ENCODE measurements around the gene FOXD3. TPM values are rescaled to one million over a fixed set of nuclear protein-coding genes. Genes with fewer than 3 reads are reported as not detected.

Gene FOXD3
- total RNA-seq, 6 donors from 2014 or later = 0.09 TPM; not detected in 5

- Histone ChIP-seq H3K4me1 (peaks cover 23 to 33% (median 28%) of the 10 kb centered on the region in 4 donors), H3K9me3 (no peaks in the 10 kb centered on the region), H3K27me3 (peaks cover 2 to 87% (median 45%) of the 10 kb centered on the region in 4 donors), H3K4me3 (no peak overlapping the region), H3K36me3 (no peaks in the 10 kb centered on the region), H3K27ac (no peak overlapping the region)
- TF ChIP-seq POLR2AphosphoS5 (IDR thresholded peaks at IDR 0.05) (no peak), CTCF (IDR thresholded peaks at IDR 0.05) (peak; percentile 54 to 75 (median 64))
- 9 to 14% methylated on average over 18 to 25 of the region's 25 CpGs for WGBS, 2 donors
- DNase-seq (peak; percentile 51 to 60), ATAC-seq (ENCODE audit: low FRiP score in 2 of 2) (peak; percentile 72 to 84)
Measured at GRCh38 chr1:63327417-63328054, 5.2 kb downstream of the FOXD3 start.

- no peaks in the 10 kb centered on the region for H3K36me3 ChIP-seq
- peaks cover 17 to 27% (median 22%) of the 10 kb centered on the region in 4 donors for H3K4me1 ChIP-seq
- H3K27ac ChIP-seq = no peak overlapping the region
- ATAC-seq (ENCODE audit: low FRiP score in 2 of 2) = no peak
- H3K4me3 ChIP-seq = no peak overlapping the region
- TF ChIP-seq POLR2A (IDR thresholded peaks at IDR 0.05) = no peak
- TF ChIP-seq CTCF (IDR thresholded peaks at IDR 0.05) = no peak
- TF ChIP-seq POLR2AphosphoS5 (IDR thresholded peaks at IDR 0.05) = no peak
- no peak for TF ChIP-seq EP300 (IDR thresholded peaks at IDR 0.05)
- WGBS, 2 donors = 40 to 52% methylated on average over 8 of the region's 8 CpGs
- H3K27me3 ChIP-seq = peaks cover 2 to 81% (median 39%) of the 10 kb centered on the region in 4 donors
- no peaks in the 10 kb centered on the region for H3K9me3 ChIP-seq
- no peak for DNase-seq
Measured at GRCh38 chr1:63328122-63328521, 5.8 kb downstream of the FOXD3 start.

GRCh38 chr1:63328781-63329180 is 6.4 kb downstream of the FOXD3 start:
- H3K27me3 ChIP-seq = peaks cover 2 to 74% (median 35%) of the 10 kb centered on the region in 4 donors
- no peak overlapping the region for H3K27ac ChIP-seq
- H3K36me3 ChIP-seq = no peaks in the 10 kb centered on the region
- H3K9me3 ChIP-seq = no peaks in the 10 kb centered on the region
- DNase-seq = no peak
- peaks cover 10 to 22% (median 19%) of the 10 kb centered on the region in 4 donors for H3K4me1 ChIP-seq
- TF ChIP-seq POLR2AphosphoS5 (IDR thresholded peaks at IDR 0.05) = no peak
- no peak for TF ChIP-seq CTCF (IDR thresholded peaks at IDR 0.05)
- no peak for TF ChIP-seq EP300 (IDR thresholded peaks at IDR 0.05)
- no peak for TF ChIP-seq POLR2A (IDR thresholded peaks at IDR 0.05)
- no peak for ATAC-seq (ENCODE audit: low FRiP score in 2 of 2)
- no peak overlapping the region for H3K4me3 ChIP-seq
- WGBS, 2 donors = 73 to 77% methylated on average over 3 to 9 of the region's 9 CpGs

- 3 to 5% methylated on average over 19 to 43 of the region's 50 CpGs for WGBS, 2 donors
- Histone ChIP-seq H3K27ac (no peak overlapping the region), H3K36me3 (no peaks in the 10 kb centered on the region), H3K9me3 (no peaks in the 10 kb centered on the region), H3K27me3 (peaks cover 2 to 65% (median 27%) of the 10 kb centered on the region in 4 donors), H3K4me3 (no peak overlapping the region), H3K4me1 (peaks cover 3 to 14% (median 11%) of the 10 kb centered on the region in 4 donors)
- ATAC-seq (ENCODE audit: low FRiP score in 2 of 2) (peak in 1 of 2 donors; percentile 38), DNase-seq (peak in 1 of 2 donors; percentile 78)
- TF ChIP-seq POLR2AphosphoS5 (IDR thresholded peaks at IDR 0.05) (no peak), POLR2A (IDR thresholded peaks at IDR 0.05) (no peak), EP300 (IDR thresholded peaks at IDR 0.05) (no peak), CTCF (IDR thresholded peaks at IDR 0.05) (no peak)
Measured at GRCh38 chr1:63329621-63330330, 7.4 kb downstream of the FOXD3 start.

Measured in upper lobe of left lung (tissue), 6 donors.